Measurements from ENCODE around the gene HSD3B1.

HSD3B1 gene

DNA sequence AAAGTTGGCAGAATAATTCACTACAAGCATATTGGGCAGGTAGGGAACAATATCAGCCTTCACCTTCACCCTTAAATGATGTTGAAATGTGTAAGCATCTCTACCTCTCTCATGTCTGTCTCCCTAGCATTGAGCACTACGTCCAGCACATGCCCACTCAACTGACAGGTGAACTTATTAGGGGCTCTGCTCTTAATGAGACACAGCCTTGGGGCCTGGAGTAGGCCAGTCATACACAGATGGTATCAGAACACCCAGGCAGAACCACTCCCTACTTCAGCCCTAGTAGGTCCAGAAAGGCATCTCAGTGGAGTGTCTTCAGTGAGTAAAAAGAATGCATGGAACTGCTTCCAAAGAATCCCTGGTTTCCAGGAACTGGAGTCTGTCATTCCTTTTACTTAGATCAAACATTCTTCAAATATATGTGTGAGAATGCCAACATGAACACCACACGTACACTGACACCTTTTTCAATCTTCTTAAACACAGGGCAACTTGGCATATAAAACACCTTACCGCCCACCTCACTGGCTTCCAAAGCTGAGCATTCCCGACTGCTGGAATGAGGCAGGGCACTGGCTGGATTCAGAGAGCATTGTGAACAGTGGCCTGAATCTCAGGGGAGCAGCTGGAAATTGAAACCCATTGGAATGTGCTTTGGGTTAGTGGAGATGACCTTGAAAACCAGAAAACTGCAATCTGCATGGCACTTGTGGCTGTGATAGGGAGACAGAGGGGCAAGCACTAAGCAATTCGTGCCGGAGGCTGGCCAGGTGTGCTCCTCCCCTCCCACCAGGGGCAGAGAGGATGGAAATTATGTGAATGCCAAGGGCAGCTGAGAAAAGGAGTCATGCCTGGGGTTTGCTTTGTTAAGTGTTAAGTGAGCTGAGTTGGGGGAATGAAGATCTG is 24.2 kb upstream of the HSD3B1 start:
- Histone ChIP-seq H3K79me2 (ENCODE audit: insufficient read depth, low read length) (no peaks in the 10 kb centered on the region), H2AFZ (ENCODE audit: low read depth, low read length, severe bottlenecking) (no peak overlapping the region), H3K9ac (ENCODE audit: low read length) (no peak overlapping the region), H3K4me2 (ENCODE audit: low read depth, low read length, poor library complexity, severe bottlenecking) (no peak overlapping the region), H3K9me2 (replicated peaks; ENCODE audit: insufficient read depth, low read length) (no peaks in the 10 kb centered on the region), H3K27ac (ENCODE audit: low read depth, low read length) (no peak overlapping the region), H3F3A (ENCODE audit: insufficient read depth) (no peaks in the 10 kb centered on the region), H3K27me3 (ENCODE audit: low read length) (no peaks in the 10 kb centered on the region), H3K4me3 (ENCODE audit: insufficient read depth, low read length, poor library complexity, severe bottlenecking) (no peak overlapping the region), H3K36me3 (ENCODE audit: low read length) (no peaks in the 10 kb centered on the region), H3K9me3 (ENCODE audit: insufficient read depth, low read length) (no peaks in the 10 kb centered on the region), H4K20me1 (ENCODE audit: low read depth, low read length) (no peaks in the 10 kb centered on the region)
- TF ChIP-seq, protein P1, sequence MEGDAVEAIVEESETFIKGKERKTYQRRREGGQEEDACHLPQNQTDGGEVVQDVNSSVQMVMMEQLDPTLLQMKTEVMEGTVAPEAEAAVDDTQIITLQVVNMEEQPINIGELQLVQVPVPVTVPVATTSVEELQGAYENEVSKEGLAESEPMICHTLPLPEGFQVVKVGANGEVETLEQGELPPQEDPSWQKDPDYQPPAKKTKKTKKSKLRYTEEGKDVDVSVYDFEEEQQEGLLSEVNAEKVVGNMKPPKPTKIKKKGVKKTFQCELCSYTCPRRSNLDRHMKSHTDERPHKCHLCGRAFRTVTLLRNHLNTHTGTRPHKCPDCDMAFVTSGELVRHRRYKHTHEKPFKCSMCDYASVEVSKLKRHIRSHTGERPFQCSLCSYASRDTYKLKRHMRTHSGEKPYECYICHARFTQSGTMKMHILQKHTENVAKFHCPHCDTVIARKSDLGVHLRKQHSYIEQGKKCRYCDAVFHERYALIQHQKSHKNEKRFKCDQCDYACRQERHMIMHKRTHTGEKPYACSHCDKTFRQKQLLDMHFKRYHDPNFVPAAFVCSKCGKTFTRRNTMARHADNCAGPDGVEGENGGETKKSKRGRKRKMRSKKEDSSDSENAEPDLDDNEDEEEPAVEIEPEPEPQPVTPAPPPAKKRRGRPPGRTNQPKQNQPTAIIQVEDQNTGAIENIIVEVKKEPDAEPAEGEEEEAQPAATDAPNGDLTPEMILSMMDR (IDR thresholded peaks at IDR 0.05; ENCODE audit: insufficient read depth, low read length, poor library complexity, severe bottlenecking) = no peak
- TF ChIP-seq EZH2phosphoT487 (conservative IDR thresholded peaks at IDR 0.05; ENCODE audit: low read length) = no peak

DNA sequence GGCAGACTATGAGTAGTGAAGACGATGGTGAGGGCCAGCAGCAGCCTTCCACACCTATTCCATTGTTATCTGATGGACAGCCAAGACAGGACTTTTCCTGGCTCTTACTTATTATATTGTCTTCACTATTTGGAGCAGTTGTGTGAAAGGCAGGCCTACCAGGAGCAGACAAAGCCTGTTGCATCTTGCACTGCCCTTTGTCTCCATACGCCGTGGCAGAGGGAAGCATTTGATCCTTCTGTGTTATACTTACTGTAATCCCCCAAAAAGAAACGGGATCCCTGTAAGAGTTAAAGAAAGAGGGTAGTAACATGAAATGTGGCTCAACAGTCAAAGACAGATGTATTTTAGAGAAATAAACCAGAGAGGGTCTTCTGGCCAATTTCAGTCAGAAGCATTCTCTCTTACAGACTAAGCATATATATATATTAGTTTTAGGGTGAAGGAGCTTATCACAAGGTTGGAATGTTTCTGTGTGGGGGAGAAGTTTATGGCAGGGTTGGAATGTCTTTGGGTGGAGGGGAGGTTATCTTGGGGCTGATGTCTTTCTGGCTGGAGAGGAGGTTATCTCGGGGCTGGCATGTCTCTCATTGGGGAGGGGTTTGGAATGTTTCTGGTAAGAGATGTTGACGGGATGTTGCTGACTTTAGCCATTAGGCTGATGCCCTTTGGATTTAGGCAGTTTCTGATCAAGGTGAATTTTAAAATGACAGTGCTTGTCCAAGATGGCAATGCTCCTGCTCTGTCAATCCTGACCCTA is 23.4 kb upstream of the HSD3B1 start:
- TF ChIP-seq, protein P1 (IDR thresholded peaks at IDR 0.05; ENCODE audit: insufficient read depth, low read length, poor library complexity, severe bottlenecking) = no peak
- TF ChIP-seq EZH2phosphoT487 (conservative IDR thresholded peaks at IDR 0.05; ENCODE audit: low read length) = no peak

GRCh38 chr1:119485201-119485600 is 21.8 kb upstream of the HSD3B1 start:
- no peaks in the 10 kb centered on the region for H3K27me3 ChIP-seq (ENCODE audit: low read length)
- no peak for TF ChIP-seq EZH2phosphoT487 (conservative IDR thresholded peaks at IDR 0.05; ENCODE audit: low read length)
- TF ChIP-seq, protein P1 (IDR thresholded peaks at IDR 0.05; ENCODE audit: insufficient read depth, low read length, poor library complexity, severe bottlenecking) = no peak
- no peaks in the 10 kb centered on the region for H3K79me2 ChIP-seq (ENCODE audit: insufficient read depth, low read length)
- no peak overlapping the region for H3K4me2 ChIP-seq (ENCODE audit: low read depth, low read length, poor library complexity, severe bottlenecking)
- H3K4me3 ChIP-seq (ENCODE audit: insufficient read depth, low read length, poor library complexity, severe bottlenecking) = no peak overlapping the region
- H3K9me3 ChIP-seq (ENCODE audit: insufficient read depth, low read length) = no peaks in the 10 kb centered on the region
- H3K36me3 ChIP-seq (ENCODE audit: low read length) = no peaks in the 10 kb centered on the region
- H3K9ac ChIP-seq (ENCODE audit: low read length) = no peak overlapping the region
- no peaks in the 10 kb centered on the region for H3K9me2 ChIP-seq (replicated peaks; ENCODE audit: insufficient read depth, low read length)
- no peaks in the 10 kb centered on the region for H4K20me1 ChIP-seq (ENCODE audit: low read depth, low read length)
- H2AFZ ChIP-seq (ENCODE audit: low read depth, low read length, severe bottlenecking) = no peak overlapping the region
- no peak overlapping the region for H3K27ac ChIP-seq (ENCODE audit: low read depth, low read length)
- no peaks in the 10 kb centered on the region for H3F3A ChIP-seq (ENCODE audit: insufficient read depth)

More for the DNA sequence above, 23.4 kb upstream of the HSD3B1 start:
- no peaks in the 10 kb centered on the region for H3K9me2 ChIP-seq (replicated peaks; ENCODE audit: insufficient read depth, low read length)
- no peak overlapping the region for H3K4me2 ChIP-seq (ENCODE audit: low read depth, low read length, poor library complexity, severe bottlenecking)
- H3K9me3 ChIP-seq (ENCODE audit: insufficient read depth, low read length) = no peaks in the 10 kb centered on the region
- no peak overlapping the region for H3K27ac ChIP-seq (ENCODE audit: low read depth, low read length)
- H3K4me3 ChIP-seq (ENCODE audit: insufficient read depth, low read length, poor library complexity, severe bottlenecking) = no peak overlapping the region
- no peaks in the 10 kb centered on the region for H3K27me3 ChIP-seq (ENCODE audit: low read length)
- H3K79me2 ChIP-seq (ENCODE audit: insufficient read depth, low read length) = no peaks in the 10 kb centered on the region
- H4K20me1 ChIP-seq (ENCODE audit: low read depth, low read length) = no peaks in the 10 kb centered on the region
- no peaks in the 10 kb centered on the region for H3K36me3 ChIP-seq (ENCODE audit: low read length)
- no peaks in the 10 kb centered on the region for H3F3A ChIP-seq (ENCODE audit: insufficient read depth)
- no peak overlapping the region for H3K9ac ChIP-seq (ENCODE audit: low read length)
- no peak overlapping the region for H2AFZ ChIP-seq (ENCODE audit: low read depth, low read length, severe bottlenecking)
